ENCODE measurements around the gene MAD1L1. TPM values are rescaled to one million over a fixed set of nuclear protein-coding genes. Genes with fewer than 3 reads are reported as not detected.

Gene MAD1L1
- total and polyA plus RNA-seq, 2 of the 4 experiments (the other 2 are of a cell fraction) = 29.0 to 40.9 TPM

GRCh38 chr7:2180081-2180480 is 52.7 kb downstream of the MAD1L1 start:
- in situ Hi-C loops (cut with MboI; ENCODE audit: low sequenced_read_pairs) (no loop called here), dilution Hi-C loops (cut with HindIII; ENCODE audit: low sequenced_read_pairs, unreplicated experiment) (no loop called here), intact Hi-C loops (cut with micrococcal nuclease) (no loop called here)
- peaks cover 2% of the 10 kb centered on the region for H3K36me3 ChIP-seq (ENCODE audit: control insufficient read depth, insufficient read depth, low read length)
- DNase-seq = no peak
- no peak overlapping the region for H3K9ac ChIP-seq (ENCODE audit: low read depth, low read length)
- H2AK5ac ChIP-seq (ENCODE audit: low read depth, low read length) = no peak overlapping the region
- H3K27ac ChIP-seq (ENCODE audit: insufficient read depth, low read length) = no peak overlapping the region
- H4K91ac ChIP-seq (ENCODE audit: insufficient read depth, low read depth, low read length) = no peak overlapping the region
- TF ChIP-seq RCOR1 (IDR thresholded peaks at IDR 0.05; ENCODE audit: insufficient replicate concordance, low read length) = no peak
- no peak for TF ChIP-seq FOS (IDR thresholded peaks at IDR 0.05; ENCODE audit: low read depth, low read length)
- TF ChIP-seq MAFK (IDR thresholded peaks at IDR 0.05; ENCODE audit: low read depth, low read length) = no peak
- no peak for TF ChIP-seq SMC3 (IDR thresholded peaks at IDR 0.05; ENCODE audit: low read depth, low read length)
- TF ChIP-seq CEBPB (IDR thresholded peaks at IDR 0.05; ENCODE audit: low read depth, low read length) = no peak
- TF ChIP-seq MAZ (IDR thresholded peaks at IDR 0.05; ENCODE audit: borderline replicate concordance, low read depth, low read length) = no peak
- TF ChIP-seq CTCF (conservative IDR thresholded peaks at IDR 0.05; ENCODE audit: low read depth, low read length) = no peak
- no peak for TF ChIP-seq RFX5 (IDR thresholded peaks at IDR 0.05; ENCODE audit: low read depth, low read length)
- TF ChIP-seq BHLHE40 (IDR thresholded peaks at IDR 0.05; ENCODE audit: low read depth, low read length) = no peak
- TF ChIP-seq CHD1 (IDR thresholded peaks at IDR 0.05; ENCODE audit: low read depth, low read length) = no peak
- TF ChIP-seq MXI1 (IDR thresholded peaks at IDR 0.05; ENCODE audit: borderline replicate concordance, low read depth, low read length) = no peak
- 78% methylated on average over 5 of the region's 8 CpGs; no CpG with 5 or more reads in 1 of the 2 experiments for WGBS, 2 experiments (ENCODE audit: extremely low coverage in 2 of 2, insufficient read length in 1 of 2)
- H3K18ac ChIP-seq (ENCODE audit: low read depth, low read length) = no peak overlapping the region
- peaks cover 5% of the 10 kb centered on the region for H3K9me1 ChIP-seq (ENCODE audit: insufficient read depth, low read length)
- no peak overlapping the region for H3K4ac ChIP-seq (ENCODE audit: low read depth, low read length)
- peaks cover 2% of the 10 kb centered on the region for H4K20me1 ChIP-seq (ENCODE audit: insufficient read depth, low read length)
- no peak overlapping the region for H3K14ac ChIP-seq (replicated peaks; ENCODE audit: low read depth, low read length)
- no TSS peak for BruUV-seq (replicated peaks)
- peaks cover 4% of the 10 kb centered on the region for H3K4me1 ChIP-seq (ENCODE audit: control insufficient read depth, insufficient read depth, low read length)
- H2BK5ac ChIP-seq (ENCODE audit: low read depth, low read length, poor library complexity, severe bottlenecking) = no peak overlapping the region
- H3K9me3 ChIP-seq (ENCODE audit: control insufficient read depth, insufficient read depth, low read length) = no peaks in the 10 kb centered on the region
- peaks cover 0 to 15% of the 10 kb centered on the region in 2 experiments; a peak in 3 of 4 replicates for H3K79me1 ChIP-seq (ENCODE audit: low read depth in 1 of 2, low read length in 2 of 2)
- H2BK20ac ChIP-seq (ENCODE audit: low read depth, low read length) = no peak overlapping the region
- H3K4me3 ChIP-seq (ENCODE audit: insufficient read depth, low read depth, low read length) = no peak overlapping the region
- H2AFZ ChIP-seq (replicated peaks; ENCODE audit: low read length, poor library complexity) = no peak overlapping the region
- no peak for ATAC-seq (ENCODE audit: low read depth)
- H3K56ac ChIP-seq (ENCODE audit: extremely low read depth, insufficient read depth, low read length) = no peak overlapping the region
- no peak overlapping the region for H3K4me2 ChIP-seq (ENCODE audit: low read depth, low read length)
- no peak overlapping the region for H3K23ac ChIP-seq (ENCODE audit: low read depth, low read length)
- H2AK9ac ChIP-seq (replicated peaks; ENCODE audit: low read depth, low read length, poor library complexity) = no peak overlapping the region
- H2BK120ac ChIP-seq (ENCODE audit: low read depth, low read length) = no peak overlapping the region
- POLR2A ChIA-PET (ENCODE audit: unreplicated experiment) = no interaction called here
- H4K8ac ChIP-seq (ENCODE audit: low read depth in 2 of 2, low read length in 2 of 2) = no peak overlapping the region; a peak in 1 of 4 replicates
- no peaks in the 10 kb centered on the region for H3K27me3 ChIP-seq (ENCODE audit: control insufficient read depth, insufficient read depth, low read length)
- no peak overlapping the region for H2BK15ac ChIP-seq (ENCODE audit: low read depth, low read length)
- no peak overlapping the region for H4K5ac ChIP-seq (ENCODE audit: low read depth, low read length)
- CTCF ChIA-PET = no interaction called here
